Activated T-helper 2 cell treated with anti-CD3 and anti-CD28 coated beads, Interferon-gamma antibody, Interleukin-2, Interleukin-4, amounts not matched to agents 10 μg/mL and 5 μg/mL and 100 μg/mL, durations not matched to agents 14 hours and 24 hours and 36 hours (primary cell): ENCODE results near the gene S100A7. TPM values are rescaled to one million over a fixed set of nuclear protein-coding genes. Genes with fewer than 3 reads are reported as not detected.
A peak's percentile ranks its signal among the peaks of the same experiment; 100 is the strongest.

Experiments
- DNase-seq: peaks from one replicate; pipeline ENCODE4 v3.0.0; 2021; ENCODE audit warnings: low spot score
- H3K27ac Mint-ChIP-seq: one replicate; pipeline ENCODE4 v1.8.0; 2021; ENCODE audit warnings: mixed read lengths
- H3K27me3 Mint-ChIP-seq: one replicate; pipeline ENCODE4 v1.8.0; 2021; ENCODE audit warnings: low read depth, mixed read lengths
- H3K36me3 Mint-ChIP-seq: one replicate; pipeline ENCODE4 v1.8.0; 2021; ENCODE audit warnings: low read depth, mixed read lengths
- H3K4me1 Mint-ChIP-seq: one replicate; pipeline ENCODE4 v1.8.0; 2021; ENCODE audit warnings: low read depth, mixed read lengths
- H3K4me3 Mint-ChIP-seq: one replicate; pipeline ENCODE4 v1.8.0; 2021; ENCODE audit warnings: low read depth, mild to moderate bottlenecking, moderate library complexity, mixed read lengths
- H3K9me3 Mint-ChIP-seq: one replicate; pipeline ENCODE4 v1.8.0; 2021; ENCODE audit warnings: mixed read lengths
- intact Hi-C: fragments of 100-400 bp; cut with micrococcal nuclease; formaldehyde crosslinking; loops from one replicate; pipeline ENCODE4 v1.15.1; 2023
- total RNA-seq: library from RNA; stranded (reverse); gene quantifications from 2 replicates; pipeline ENCODE4 v1.2.3, GENCODE V29; 2022

The S100A7 gene
- total RNA-seq, 1 donor from 2014 or later, result not detected

GRCh38 chr1:153434746-153435455, 25.6 kb downstream of the S100A7 start:
- DNase-seq, result no peak
- H3K36me3 Mint-ChIP-seq, result no peaks in the 10 kb centered on the region
- H3K27me3 Mint-ChIP-seq, result peaks cover 2% of the 10 kb centered on the region
- no peaks in the 10 kb centered on the region for H3K4me1 Mint-ChIP-seq
- H3K4me3 Mint-ChIP-seq, result no peak overlapping the region
- H3K9me3 Mint-ChIP-seq, result no peaks in the 10 kb centered on the region
- intact Hi-C loops, result no loop called here
- H3K27ac Mint-ChIP-seq, result no peak overlapping the region

- no peak for DNase-seq
- H3K4me1 Mint-ChIP-seq, result no peaks in the 10 kb centered on the region
- intact Hi-C loops, result no loop called here
- no peaks in the 10 kb centered on the region for H3K36me3 Mint-ChIP-seq
- H3K27ac Mint-ChIP-seq, result no peak overlapping the region
- no peaks in the 10 kb centered on the region for H3K27me3 Mint-ChIP-seq
- H3K4me3 Mint-ChIP-seq, result no peak overlapping the region
- no peaks in the 10 kb centered on the region for H3K9me3 Mint-ChIP-seq
Observed at GRCh38 chr1:153432874-153433681, 27.4 kb downstream of the S100A7 start.

- Mint-ChIP-seq H3K27ac (no peak overlapping the region), H3K36me3 (no peaks in the 10 kb centered on the region), H3K9me3 (no peaks in the 10 kb centered on the region), H3K4me1 (no peaks in the 10 kb centered on the region), H3K27me3 (no peaks in the 10 kb centered on the region), H3K4me3 (no peak overlapping the region)
- DNase-seq, result no peak
- intact Hi-C loops, result no loop called here
Observed at GRCh38 chr1:153431928-153432327, 28.5 kb downstream of the S100A7 start.

- Mint-ChIP-seq H3K4me1 (no peaks in the 10 kb centered on the region), H3K4me3 (no peak overlapping the region), H3K27me3 (no peaks in the 10 kb centered on the region), H3K27ac (no peak overlapping the region), H3K36me3 (no peaks in the 10 kb centered on the region), H3K9me3 (no peaks in the 10 kb centered on the region)
- no peak for DNase-seq
- intact Hi-C loops, result no loop called here
Observed at GRCh38 chr1:153431427-153431826, 29.0 kb downstream of the S100A7 start.

GRCh38 chr1:153431002-153431401, 29.4 kb downstream of the S100A7 start:
- Mint-ChIP-seq H3K9me3 (no peaks in the 10 kb centered on the region), H3K27ac (no peak overlapping the region), H3K27me3 (no peaks in the 10 kb centered on the region), H3K36me3 (no peaks in the 10 kb centered on the region), H3K4me3 (no peak overlapping the region), H3K4me1 (no peaks in the 10 kb centered on the region)
- no peak for DNase-seq
- intact Hi-C loops, result no loop called here

- no peak overlapping the region for H3K4me3 Mint-ChIP-seq
- no peak for DNase-seq
- peaks cover under 1% of the 10 kb centered on the region for H3K27me3 Mint-ChIP-seq
- no peaks in the 10 kb centered on the region for H3K9me3 Mint-ChIP-seq
- no peak overlapping the region for H3K27ac Mint-ChIP-seq
- intact Hi-C loops, result no loop called here
- H3K36me3 Mint-ChIP-seq, result no peaks in the 10 kb centered on the region
- H3K4me1 Mint-ChIP-seq, result no peaks in the 10 kb centered on the region
Observed at GRCh38 chr1:153430561-153430960, 29.9 kb downstream of the S100A7 start.

- no peak overlapping the region for H3K27ac Mint-ChIP-seq
- peaks cover 1% of the 10 kb centered on the region for H3K27me3 Mint-ChIP-seq
- intact Hi-C loops, result no loop called here
- H3K4me3 Mint-ChIP-seq, result no peak overlapping the region
- no peaks in the 10 kb centered on the region for H3K36me3 Mint-ChIP-seq
- H3K4me1 Mint-ChIP-seq, result no peaks in the 10 kb centered on the region
- no peak for DNase-seq
- no peaks in the 10 kb centered on the region for H3K9me3 Mint-ChIP-seq
Observed at GRCh38 chr1:153430166-153430553, 30.3 kb downstream of the S100A7 start.

GRCh38 chr1:153429266-153430165, 30.9 kb downstream of the S100A7 start:
- intact Hi-C loops, result no loop called here
- Mint-ChIP-seq H3K36me3 (no peaks in the 10 kb centered on the region), H3K27me3 (peaks cover 1% of the 10 kb centered on the region), H3K27ac (no peak overlapping the region), H3K9me3 (no peaks in the 10 kb centered on the region), H3K4me1 (no peaks in the 10 kb centered on the region), H3K4me3 (no peak overlapping the region)
- DNase-seq, result no peak

GRCh38 chr1:153428791-153429190, 31.7 kb downstream of the S100A7 start:
- H3K27me3 Mint-ChIP-seq, result peaks cover 1% of the 10 kb centered on the region
- no peak overlapping the region for H3K27ac Mint-ChIP-seq
- DNase-seq, result no peak
- no peaks in the 10 kb centered on the region for H3K36me3 Mint-ChIP-seq
- no peak overlapping the region for H3K4me3 Mint-ChIP-seq
- H3K4me1 Mint-ChIP-seq, result no peaks in the 10 kb centered on the region
- no peaks in the 10 kb centered on the region for H3K9me3 Mint-ChIP-seq
- intact Hi-C loops, result no loop called here

- Mint-ChIP-seq H3K27ac (no peak overlapping the region), H3K4me3 (no peak overlapping the region), H3K36me3 (no peaks in the 10 kb centered on the region), H3K9me3 (no peaks in the 10 kb centered on the region), H3K27me3 (peaks cover 1% of the 10 kb centered on the region), H3K4me1 (no peaks in the 10 kb centered on the region)
- no peak for DNase-seq
- intact Hi-C loops, result no loop called here
Observed at GRCh38 chr1:153428073-153428638, 32.3 kb downstream of the S100A7 start.

GRCh38 chr1:153426809-153427208, 33.6 kb downstream of the S100A7 start:
- Mint-ChIP-seq H3K4me3 (no peak overlapping the region), H3K27ac (no peak overlapping the region), H3K4me1 (no peaks in the 10 kb centered on the region), H3K36me3 (no peaks in the 10 kb centered on the region), H3K9me3 (no peaks in the 10 kb centered on the region), H3K27me3 (peaks cover 1% of the 10 kb centered on the region)
- intact Hi-C loops, result no loop called here
- DNase-seq, result no peak

- Mint-ChIP-seq H3K4me1 (no peaks in the 10 kb centered on the region), H3K4me3 (no peak overlapping the region), H3K9me3 (no peaks in the 10 kb centered on the region), H3K27ac (no peak overlapping the region), H3K27me3 (peaks cover 1% of the 10 kb centered on the region), H3K36me3 (no peaks in the 10 kb centered on the region)
- DNase-seq, result peak; percentile 47
- intact Hi-C loops, result no loop called here
Observed at GRCh38 chr1:153422450-153423068, 37.9 kb downstream of the S100A7 start.
